SK-N-MC (cell line): ENCODE results near the gene INHBC.

Experiments used
- DNase-seq: peaks from one replicate; pipeline ENCODE4 v3.0.0-alpha.2; 2011; ENCODE audit warnings: low read depth, low spot score
- H3K27ac ChIP-seq: fragments of 200-600 bp; sonication (generic); 2 replicates; pipeline ENCODE4 v1.5.1; 2016; ENCODE audit warnings: mixed run types
- H3K36me3 ChIP-seq: fragments of 200-600 bp; sonication (generic); 2 replicates; pipeline ENCODE4 v1.6.1; 2017; ENCODE audit warnings: antibody characterized with exemption, low read length, mixed read lengths; ENCODE audit not compliant: insufficient read depth
- H3K4me3 ChIP-seq: fragments of 200-600 bp; sonication (generic); 2 replicates; pipeline ENCODE4 v1.5.1; 2016
- H3K9ac ChIP-seq: fragments of 200-600 bp; sonication (generic); 2 replicates; pipeline ENCODE4 v1.8.0; 2017; ENCODE audit warnings: mixed run types, mixed read lengths; ENCODE audit not compliant: insufficient read length
- H3K9me3 ChIP-seq: fragments of 200-600 bp; sonication (generic); 2 replicates; pipeline ENCODE4 v1.6.1; 2017; ENCODE audit warnings: low read depth, mild to moderate bottlenecking, antibody characterized with exemption, low read length, moderate library complexity, mixed read lengths
- EZH2 ChIP-seq: fragments of 200-600 bp; sonication (generic); IDR thresholded peaks from one replicate; pipeline ENCODE4 v1.6.1; 2017; ENCODE audit warnings: antibody characterized with exemption
- FOXP2 ChIP-seq: optimal IDR thresholded peaks from 2 replicates; pipeline ENCODE3; 2011; ENCODE audit warnings: mild to moderate bottlenecking, moderate library complexity; ENCODE audit not compliant: insufficient read depth; ENCODE audit errors: extremely low read length, control extremely low read depth
- POLR2AphosphoS5 ChIP-seq: IDR thresholded peaks from 2 replicates; pipeline ENCODE4 v1.6.1; 2012; ENCODE audit warnings: mild to moderate bottlenecking, low read depth, low read length, borderline replicate concordance

Gene INHBC

DNA sequence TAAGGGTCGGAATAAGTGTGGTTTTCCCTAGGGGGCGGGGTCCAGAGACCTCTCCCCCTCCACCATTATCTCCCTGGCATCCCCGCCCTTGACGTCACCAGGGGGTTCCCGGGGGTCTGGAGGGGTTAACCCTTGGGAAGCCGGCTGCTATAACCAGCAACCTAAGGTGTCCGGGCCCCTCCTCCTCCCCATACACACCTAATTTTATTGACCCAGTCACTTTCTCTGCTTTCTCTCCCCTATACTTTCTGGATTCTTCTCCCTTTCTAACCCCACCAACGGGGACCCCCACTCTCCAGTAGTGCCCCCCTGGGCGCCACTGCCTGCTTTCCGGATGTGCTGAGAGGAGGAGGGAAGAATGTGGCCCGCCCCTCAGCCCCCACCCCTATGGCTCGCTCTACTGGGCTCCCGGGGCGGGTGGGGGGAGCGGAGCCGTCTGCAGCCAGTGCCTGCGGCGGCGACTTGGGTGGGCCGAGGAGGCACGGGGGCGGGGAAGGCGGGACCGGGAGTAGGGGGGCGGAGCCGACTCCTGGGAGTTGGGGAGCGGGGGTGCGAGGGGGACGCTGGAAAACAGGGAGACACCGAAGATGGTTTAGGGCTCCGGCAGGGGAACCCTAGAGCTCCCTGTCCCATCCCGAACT lies 26.8 kb downstream of the INHBC start:
- DNase-seq = no peak
- Histone ChIP-seq H3K4me3 (peak overlapping the region; percentile 88), H3K9ac (peak overlapping the region; percentile 66), H3K9me3 (no peaks in the 10 kb centered on the region), H3K27ac (peak overlapping the region; percentile 77), H3K36me3 (no peaks in the 10 kb centered on the region)
- no peak for TF ChIP-seq POLR2AphosphoS5
- TF ChIP-seq EZH2 = no peak
- no peak for TF ChIP-seq FOXP2

- no peak for DNase-seq
- H3K9me3 ChIP-seq = no peaks in the 10 kb centered on the region
- peak overlapping the region; percentile 88 for H3K4me3 ChIP-seq
- TF ChIP-seq EZH2 (no peak), FOXP2 (no peak), POLR2AphosphoS5 (no peak)
- no peaks in the 10 kb centered on the region for H3K36me3 ChIP-seq
- H3K9ac ChIP-seq = peak overlapping the region; percentile 65
- peak overlapping the region; percentile 77 for H3K27ac ChIP-seq
Observed at GRCh38 chr12:57461917-57462250, 27.3 kb downstream of the INHBC start.

DNA sequence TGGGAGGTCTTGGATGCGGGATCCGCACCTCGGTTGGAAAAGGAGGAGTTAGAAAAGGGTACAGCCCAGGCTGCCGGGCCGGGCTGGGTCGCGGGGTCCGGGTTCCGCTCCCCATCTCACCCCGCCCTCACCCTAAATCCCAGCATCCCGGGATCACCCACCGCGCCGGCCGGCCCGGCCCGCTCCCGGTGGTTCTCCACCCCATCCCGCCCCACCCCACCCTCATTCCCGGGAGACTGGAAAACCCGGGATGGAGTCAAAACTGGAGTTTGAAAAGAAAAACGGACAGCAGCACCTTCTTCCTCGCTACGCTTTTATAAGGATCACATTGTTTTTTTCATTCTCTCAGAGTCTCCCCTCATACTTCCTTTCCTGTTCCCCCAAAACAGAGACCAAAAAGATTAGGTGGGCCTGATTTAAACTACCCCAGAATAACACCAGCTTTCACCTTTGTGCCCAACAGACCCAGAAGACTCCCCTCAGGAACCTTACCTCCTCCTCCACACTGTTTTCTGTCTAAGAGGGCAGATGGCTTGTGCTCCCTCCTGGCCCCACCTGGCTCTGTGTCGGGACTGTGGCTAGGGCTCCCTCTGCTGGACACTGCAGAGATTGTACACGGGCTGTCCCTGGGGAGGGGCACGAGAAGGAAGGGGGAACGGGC lies 27.8 kb downstream of the INHBC start:
- H3K27ac ChIP-seq = peak overlapping the region; percentile 88
- no peaks in the 10 kb centered on the region for H3K36me3 ChIP-seq
- peak; percentile 66 for DNase-seq
- TF ChIP-seq POLR2AphosphoS5 (peak; percentile 50; the same call in 1 of the 2 replicates), EZH2 (no peak)
- no peaks in the 10 kb centered on the region for H3K9me3 ChIP-seq
- peak overlapping the region; percentile 88 for H3K4me3 ChIP-seq
- peak overlapping the region; percentile 65 for H3K9ac ChIP-seq

DNA sequence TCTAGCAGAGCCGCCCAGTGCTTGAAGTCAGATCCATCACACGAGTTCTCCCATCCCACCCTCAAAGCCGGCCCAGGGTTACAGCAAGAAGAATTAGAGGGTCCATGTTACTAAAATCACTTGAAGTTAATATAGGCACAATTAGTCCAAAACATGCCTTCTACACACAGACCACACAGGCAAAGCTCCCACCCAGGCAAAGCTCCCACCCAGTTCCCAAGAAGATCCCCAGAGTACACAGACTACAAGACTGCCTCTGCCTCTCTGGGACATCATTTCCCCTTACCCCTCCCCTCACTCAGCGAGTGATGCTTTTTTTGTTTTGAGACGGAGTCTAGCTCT lies 28.3 kb downstream of the INHBC start:
- Histone ChIP-seq H3K36me3 (no peaks in the 10 kb centered on the region), H3K4me3 (peak overlapping the region; percentile 88), H3K9me3 (no peaks in the 10 kb centered on the region), H3K9ac (no peak overlapping the region), H3K27ac (no peak overlapping the region)
- DNase-seq = no peak
- TF ChIP-seq EZH2 (no peak), POLR2AphosphoS5 (no peak; the same call in 1 of the 2 replicates), FOXP2 (no peak)

- Histone ChIP-seq H3K4me3 (no peak overlapping the region), H3K27ac (no peak overlapping the region), H3K9me3 (no peaks in the 10 kb centered on the region), H3K9ac (no peak overlapping the region), H3K36me3 (no peaks in the 10 kb centered on the region)
- DNase-seq = no peak
- TF ChIP-seq POLR2AphosphoS5 (no peak), FOXP2 (no peak), EZH2 (no peak)
Observed at GRCh38 chr12:57464569-57464968, 30.0 kb downstream of the INHBC start.

DNA sequence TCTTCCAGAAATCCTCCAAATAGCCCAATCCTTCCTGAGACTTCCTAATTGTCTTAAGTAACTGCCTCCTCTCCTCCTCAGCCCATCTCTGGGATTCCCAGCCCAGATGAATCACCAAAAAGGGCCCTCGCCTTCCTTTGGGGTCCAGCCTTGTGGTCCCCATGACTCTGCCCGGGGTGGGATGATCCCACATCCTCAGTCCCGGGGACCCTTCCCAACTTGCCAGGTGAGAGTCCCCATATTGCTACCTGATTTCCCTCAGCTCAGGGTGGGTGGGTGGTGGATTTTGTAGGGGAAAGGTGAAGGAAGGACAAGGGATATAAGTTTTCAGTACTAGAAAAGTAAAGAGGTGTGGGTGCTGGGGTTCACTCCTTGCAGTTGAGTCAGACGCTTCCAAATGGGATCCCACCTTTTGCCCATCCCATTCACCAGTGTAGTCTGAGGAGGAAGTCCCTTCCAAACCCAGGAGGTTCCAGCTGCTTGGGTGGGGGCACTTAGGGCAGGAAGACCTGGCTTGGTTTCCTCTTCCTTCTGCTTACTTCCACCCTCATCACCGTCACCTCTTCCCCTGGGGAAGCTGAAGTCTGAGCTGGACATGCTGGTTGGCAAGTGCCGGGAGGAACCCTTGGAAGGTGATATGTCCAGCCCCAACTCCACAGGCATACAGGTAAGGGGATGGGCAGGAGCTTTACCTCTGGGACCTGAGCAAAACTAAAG lies 30.6 kb downstream of the INHBC start:
- H3K4me3 ChIP-seq = no peak overlapping the region
- H3K9ac ChIP-seq = no peak overlapping the region
- H3K27ac ChIP-seq = no peak overlapping the region
- H3K36me3 ChIP-seq = no peaks in the 10 kb centered on the region
- TF ChIP-seq EZH2 (no peak), FOXP2 (no peak)
- DNase-seq = no peak
- no peaks in the 10 kb centered on the region for H3K9me3 ChIP-seq

DNA sequence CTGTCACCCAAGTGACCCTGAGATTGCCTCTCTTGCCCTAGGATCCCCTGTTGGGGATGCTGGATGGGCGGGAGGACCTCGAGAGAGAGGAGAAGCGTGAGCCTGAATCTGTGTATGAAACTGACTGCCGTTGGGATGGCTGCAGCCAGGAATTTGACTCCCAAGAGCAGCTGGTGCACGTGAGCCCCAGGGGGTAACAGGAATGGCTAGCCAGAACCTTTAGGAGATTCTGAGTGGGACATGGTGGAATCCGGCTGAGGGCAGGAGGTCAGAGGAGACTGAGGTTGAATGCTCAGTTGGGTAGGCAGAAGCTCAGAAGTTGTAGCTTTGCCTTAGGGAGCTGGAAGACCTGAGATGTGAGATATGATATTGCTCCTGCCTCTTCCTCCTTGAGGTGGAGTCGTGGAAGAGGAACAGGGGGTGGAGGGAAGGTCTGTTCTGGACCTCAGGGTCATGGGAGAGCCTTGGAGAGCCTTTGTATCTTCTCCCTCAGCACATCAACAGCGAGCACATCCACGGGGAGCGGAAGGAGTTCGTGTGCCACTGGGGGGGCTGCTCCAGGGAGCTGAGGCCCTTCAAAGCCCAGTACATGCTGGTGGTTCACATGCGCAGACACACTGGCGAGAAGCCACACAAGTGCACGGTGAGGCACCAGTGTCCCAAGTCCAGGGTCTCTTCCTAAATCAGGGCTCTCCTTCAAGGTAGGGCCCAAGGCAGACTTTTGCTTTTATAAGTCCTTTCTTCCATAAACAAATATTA lies 31.3 kb downstream of the INHBC start:
- no peaks in the 10 kb centered on the region for H3K36me3 ChIP-seq
- no peak for DNase-seq
- H3K27ac ChIP-seq = no peak overlapping the region
- H3K9me3 ChIP-seq = no peaks in the 10 kb centered on the region
- H3K4me3 ChIP-seq = no peak overlapping the region
- no peak for TF ChIP-seq POLR2AphosphoS5
- no peak overlapping the region for H3K9ac ChIP-seq

GRCh38 chr12:57467212-57467874 lies 32.8 kb downstream of the INHBC start:
- no peak overlapping the region for H3K27ac ChIP-seq
- no peak overlapping the region for H3K9ac ChIP-seq
- H3K9me3 ChIP-seq = no peaks in the 10 kb centered on the region
- DNase-seq = no peak
- H3K4me3 ChIP-seq = no peak overlapping the region
- H3K36me3 ChIP-seq = no peaks in the 10 kb centered on the region
- TF ChIP-seq FOXP2 (no peak), POLR2AphosphoS5 (no peak), EZH2 (no peak)
